Gastroesophageal sphincter (tissue), 3 donors: ENCODE measurements around the gene SRF.

Experiments
- CTCF ChIP-seq, 4 experiments: fragments of 200-600 bp in 2 of 4; fragments of 450-650 bp in 2 of 4; sonication (generic) in 1 of 4; IDR thresholded peaks; one replicate each; pipeline ENCODE4 v1.5.1; 2017 to 2019; ENCODE audit warnings: antibody characterized with exemption in 4 of 4, mild to moderate bottlenecking in 2 of 4, moderate library complexity in 2 of 4
- POLR2A ChIP-seq, 2 donors: fragments of 450-650 bp; IDR thresholded peaks; one replicate each; pipeline ENCODE4 v1.6.1; 2017; ENCODE audit warnings: antibody characterized with exemption in 2 of 2, mild to moderate bottlenecking in 2 of 2, moderate library complexity in 1 of 2
- POLR2AphosphoS5 ChIP-seq: sonication (generic); formaldehyde crosslinking; IDR thresholded peaks from one replicate; pipeline ENCODE4 v1.6.1; 2017; ENCODE audit warnings: antibody characterized with exemption

- no peak for TF ChIP-seq CTCF (IDR thresholded peaks at IDR 0.05)
- TF ChIP-seq POLR2AphosphoS5 = no peak
- TF ChIP-seq POLR2A (IDR thresholded peaks at IDR 0.05) = no peak
These were observed 9.9 kb downstream of the SRF start for GRCh38 chr6:43180985-43181384.
